DND-41 (cell line): ENCODE data around the gene ACAN.

Experiments
- ATAC-seq: fragments of 200-7000 bp; cut with Tn5 transposase; 3 replicates; pipeline ENCODE4 v1.9.1; 2021; ENCODE audit warnings: low read depth; ENCODE audit not compliant: insufficient read depth
- DNase-seq: peaks from one replicate; pipeline ENCODE4 v3.0.0-alpha.2; 2020
- H2AFZ ChIP-seq: 2 replicates; pipeline ENCODE4 v1.6.0; 2012; ENCODE audit warnings: low read depth, low read length
- H3K27ac ChIP-seq: 2 replicates; pipeline ENCODE4 v1.5.1; 2012; ENCODE audit warnings: low read length, inconsistent platforms
- H3K27me3 ChIP-seq: fragments of 200-600 bp; sonication (generic); 2 replicates; pipeline ENCODE4 v1.6.0; 2012; ENCODE audit warnings: low read length, mild to moderate bottlenecking, inconsistent platforms; ENCODE audit not compliant: insufficient read depth, poor library complexity
- H3K36me3 ChIP-seq: 2 replicates; pipeline ENCODE4 v1.5.1; 2012; ENCODE audit warnings: low read length, inconsistent platforms; ENCODE audit not compliant: insufficient read depth
- H3K4me1 ChIP-seq: 2 replicates; pipeline ENCODE4 v1.5.1; 2012; ENCODE audit warnings: mild to moderate bottlenecking, low read length; ENCODE audit not compliant: insufficient read depth
- H3K4me2 ChIP-seq: 2 replicates; pipeline ENCODE4 v1.6.0; 2012; ENCODE audit warnings: mild to moderate bottlenecking, moderate library complexity, low read length, inconsistent platforms; ENCODE audit not compliant: insufficient read depth
- H3K4me3 ChIP-seq, 2 experiments: fragments of 200-600 bp in 1 of 2; shearing (Covaris generic) in 1 of 2; 2 replicates each; pipeline ENCODE4 v1.5.1; 2012 to 2016; ENCODE audit warnings: inconsistent platforms in 2 of 2, low read length in 2 of 2, mild to moderate bottlenecking in 2 of 2, low read depth in 1 of 2, moderate library complexity in 1 of 2
- H3K79me2 ChIP-seq: 2 replicates; pipeline ENCODE4 v1.6.0; 2012; ENCODE audit warnings: low read length, inconsistent platforms; ENCODE audit not compliant: insufficient read depth
- H3K9ac ChIP-seq: 2 replicates; pipeline ENCODE4 v1.6.0; 2012; ENCODE audit warnings: low read depth, mild to moderate bottlenecking, inconsistent platforms, low read length, moderate library complexity
- H3K9me3 ChIP-seq: 2 replicates; pipeline ENCODE4 v1.5.1; 2012; ENCODE audit warnings: low read length, moderate library complexity, mild to moderate bottlenecking, inconsistent platforms; ENCODE audit not compliant: insufficient read depth, severe bottlenecking
- H4K20me1 ChIP-seq: 2 replicates; pipeline ENCODE4 v1.6.0; 2012; ENCODE audit warnings: low read length; ENCODE audit not compliant: insufficient read depth
- EZH2 ChIP-seq: IDR thresholded peaks from 3 replicates; pipeline ENCODE4 v1.6.1; 2012; ENCODE audit warnings: borderline replicate concordance, low read depth, mild to moderate bottlenecking, moderate library complexity, low read length, inconsistent platforms; ENCODE audit not compliant: severe bottlenecking
- TF ChIP-seq, protein P1 (sequence below): IDR thresholded peaks from 2 replicates; pipeline ENCODE4 v1.5.1; 2012; ENCODE audit warnings: borderline replicate concordance, low read length, moderate library complexity, mild to moderate bottlenecking; ENCODE audit not compliant: poor library complexity, severe bottlenecking; ENCODE audit errors: extremely low read depth

ACAN gene

GRCh38 chr15:88890495-88890894, 87.3 kb downstream of the ACAN start:
- ATAC-seq = no peak

DNA sequence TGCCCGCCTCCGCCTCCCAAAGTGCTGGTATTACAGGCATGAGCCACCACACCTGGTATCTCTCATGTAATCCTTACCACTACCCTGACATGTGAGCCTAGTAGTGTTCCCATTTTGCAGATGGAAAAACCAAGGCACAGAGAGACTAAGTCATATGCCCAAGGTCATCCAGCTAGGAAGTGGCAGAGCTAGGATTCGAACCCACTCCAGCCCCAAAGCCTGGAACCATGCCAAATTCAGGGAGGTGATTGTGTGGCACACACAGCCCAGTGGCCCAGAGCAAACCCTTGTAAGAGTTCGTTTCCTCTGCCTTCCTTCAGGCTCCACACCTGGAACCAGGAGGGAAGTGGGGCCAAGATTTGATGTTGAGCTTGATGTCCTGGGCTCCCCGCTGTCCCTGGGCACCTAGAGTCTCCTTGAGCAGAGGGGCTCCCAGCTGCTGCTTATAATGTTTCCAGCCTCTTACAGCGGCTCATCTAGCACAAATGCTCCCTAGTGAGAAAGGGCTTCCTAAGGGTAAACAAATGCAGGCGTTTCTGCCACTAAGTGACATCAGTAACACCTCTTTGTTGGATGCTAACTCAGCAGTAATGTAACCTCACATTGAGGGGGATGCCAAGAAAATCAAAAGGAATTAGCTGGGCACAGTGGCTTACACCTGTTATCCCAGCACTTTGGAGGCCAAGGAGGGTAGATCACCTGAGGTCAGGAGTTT, 88.5 kb downstream of the ACAN start:
- H3K36me3 ChIP-seq = peaks cover 5% of the 10 kb centered on the region; the same call in 1 of the 2 replicates
- peaks cover 14% of the 10 kb centered on the region for H3K4me1 ChIP-seq
- H3K27ac ChIP-seq = no peak overlapping the region
- TF ChIP-seq, protein P1, sequence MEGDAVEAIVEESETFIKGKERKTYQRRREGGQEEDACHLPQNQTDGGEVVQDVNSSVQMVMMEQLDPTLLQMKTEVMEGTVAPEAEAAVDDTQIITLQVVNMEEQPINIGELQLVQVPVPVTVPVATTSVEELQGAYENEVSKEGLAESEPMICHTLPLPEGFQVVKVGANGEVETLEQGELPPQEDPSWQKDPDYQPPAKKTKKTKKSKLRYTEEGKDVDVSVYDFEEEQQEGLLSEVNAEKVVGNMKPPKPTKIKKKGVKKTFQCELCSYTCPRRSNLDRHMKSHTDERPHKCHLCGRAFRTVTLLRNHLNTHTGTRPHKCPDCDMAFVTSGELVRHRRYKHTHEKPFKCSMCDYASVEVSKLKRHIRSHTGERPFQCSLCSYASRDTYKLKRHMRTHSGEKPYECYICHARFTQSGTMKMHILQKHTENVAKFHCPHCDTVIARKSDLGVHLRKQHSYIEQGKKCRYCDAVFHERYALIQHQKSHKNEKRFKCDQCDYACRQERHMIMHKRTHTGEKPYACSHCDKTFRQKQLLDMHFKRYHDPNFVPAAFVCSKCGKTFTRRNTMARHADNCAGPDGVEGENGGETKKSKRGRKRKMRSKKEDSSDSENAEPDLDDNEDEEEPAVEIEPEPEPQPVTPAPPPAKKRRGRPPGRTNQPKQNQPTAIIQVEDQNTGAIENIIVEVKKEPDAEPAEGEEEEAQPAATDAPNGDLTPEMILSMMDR = no peak
- no peak for TF ChIP-seq EZH2
- H3K27me3 ChIP-seq = no peaks in the 10 kb centered on the region
- no peak overlapping the region for H2AFZ ChIP-seq
- no peaks in the 10 kb centered on the region for H3K9me3 ChIP-seq
- H3K4me3 ChIP-seq = no peak overlapping the region
- H3K9ac ChIP-seq = no peak overlapping the region
- no peak for DNase-seq
- peaks cover 5% of the 10 kb centered on the region for H4K20me1 ChIP-seq
- ATAC-seq = no peak
- no peak overlapping the region for H3K4me2 ChIP-seq
- H3K79me2 ChIP-seq = no peaks in the 10 kb centered on the region

More at GRCh38 chr15:88890495-88890894, 87.3 kb downstream of the ACAN start:
- Histone ChIP-seq H3K36me3 (no peaks in the 10 kb centered on the region), H3K79me2 (no peaks in the 10 kb centered on the region), H3K4me2 (no peak overlapping the region), H3K27ac (no peak overlapping the region), H3K9me3 (no peaks in the 10 kb centered on the region), H3K27me3 (no peaks in the 10 kb centered on the region), H3K4me3 (no peak overlapping the region), H3K4me1 (peaks cover 9% of the 10 kb centered on the region), H2AFZ (no peak overlapping the region), H4K20me1 (no peaks in the 10 kb centered on the region), H3K9ac (no peak overlapping the region)
- DNase-seq = no peak
- TF ChIP-seq, protein P1 = no peak
- no peak for TF ChIP-seq EZH2

GRCh38 chr15:88894348-88894818, 91.1 kb downstream of the ACAN start:
- Histone ChIP-seq H3K79me2 (no peaks in the 10 kb centered on the region), H3K4me2 (peak overlapping the region; percentile 58; the same call in 1 of the 2 replicates), H4K20me1 (peaks cover 10% of the 10 kb centered on the region), H3K4me3 (no peak overlapping the region), H2AFZ (no peak overlapping the region), H3K9me3 (no peaks in the 10 kb centered on the region), H3K4me1 (peaks cover 28% of the 10 kb centered on the region), H3K9ac (no peak overlapping the region), H3K27ac (no peak overlapping the region), H3K27me3 (no peaks in the 10 kb centered on the region), H3K36me3 (peaks cover 12% of the 10 kb centered on the region)
- TF ChIP-seq, protein P1 = peak; percentile 36
- no peak for TF ChIP-seq EZH2
- ATAC-seq (no peak), DNase-seq (no peak)
